SW 1271 (cell line): ENCODE data around the gene ANO1.

Experiments used
- DNase-seq, 2 experiments: peaks; one replicate each; lab custom pipeline; 2025; lab: John Stamatoyannopoulos, UW

Gene ANO1

GRCh38 chr11:70164705-70165104 lies 86.6 kb downstream of the ANO1 start:
- no peak for DNase-seq

- no peak for DNase-seq
Observed at GRCh38 chr11:70167120-70167519, 89.0 kb downstream of the ANO1 start.

GRCh38 chr11:70167723-70168404 lies 89.7 kb downstream of the ANO1 start:
- DNase-seq = no peak

GRCh38 chr11:70168405-70168754 lies 90.3 kb downstream of the ANO1 start:
- DNase-seq = no peak

GRCh38 chr11:70169127-70169526 lies 91.0 kb downstream of the ANO1 start:
- DNase-seq = no peak

- DNase-seq = no peak
Observed at GRCh38 chr11:70169632-70170031, 91.5 kb downstream of the ANO1 start.

GRCh38 chr11:70170596-70171210 lies 92.6 kb downstream of the ANO1 start:
- no peak for DNase-seq

GRCh38 chr11:70173018-70173417 lies 94.9 kb downstream of the ANO1 start:
- DNase-seq = no peak

GRCh38 chr11:70174547-70175235 lies 96.6 kb downstream of the ANO1 start:
- no peak for DNase-seq

GRCh38 chr11:70175236-70175698 lies 97.2 kb downstream of the ANO1 start:
- DNase-seq = no peak

GRCh38 chr11:70176940-70177689 lies 99.0 kb downstream of the ANO1 start:
- DNase-seq = peak in 1 of 2 experiments; percentile 32

- no peak for DNase-seq
Observed at GRCh38 chr11:70180906-70181305, 102.8 kb downstream of the ANO1 start.

- DNase-seq = no peak
Observed at GRCh38 chr11:70182266-70182665, 104.1 kb downstream of the ANO1 start.

GRCh38 chr11:70183032-70183431 lies 104.9 kb downstream of the ANO1 start:
- DNase-seq = no peak

- no peak for DNase-seq
Observed at GRCh38 chr11:70183483-70184176, 105.5 kb downstream of the ANO1 start.

GRCh38 chr11:70184396-70184795 lies 106.3 kb downstream of the ANO1 start:
- DNase-seq = no peak

- no peak for DNase-seq
Observed at GRCh38 chr11:70185348-70186055, 107.4 kb downstream of the ANO1 start.

GRCh38 chr11:70186420-70186819 lies 108.3 kb downstream of the ANO1 start:
- DNase-seq = no peak

GRCh38 chr11:70186936-70187335 lies 108.8 kb downstream of the ANO1 start:
- DNase-seq = no peak

- no peak for DNase-seq
Observed at GRCh38 chr11:70187771-70188170, 109.7 kb downstream of the ANO1 start.

- no peak for DNase-seq
Observed at GRCh38 chr11:70189622-70190021, 111.5 kb downstream of the ANO1 start.
